Esophagus squamous epithelium (tissue), 5 donors: Measurements from ENCODE around the gene PI3. TPM values are rescaled to one million over a fixed set of nuclear protein-coding genes. Genes with fewer than 3 reads are reported as not detected.
"Not testable (repeated sequence)": the region's sequence is repeated elsewhere in the genome, so short reads cannot be mapped to it uniquely, and the experiment has no call there.

Experiments
- DNase-seq: peaks from one replicate; lab custom pipeline; 2025; lab: John Stamatoyannopoulos, UW
- H3K27ac ChIP-seq, 4 donors: fragments of 200-600 bp; sonication (generic); one replicate each; pipeline ENCODE4 v1.5.1; 2016 to 2019; ENCODE audit warnings: mild to moderate bottlenecking in 1 of 4
- H3K27me3 ChIP-seq, 4 donors: fragments of 200-600 bp; sonication (generic); 1 replicate in 3 of 4; 2 replicates in 1 of 4; pipeline versions ENCODE4 v1.5.1 to v1.6.0; 2017 to 2021; ENCODE audit warnings: antibody characterized with exemption in 1 of 4
- H3K36me3 ChIP-seq, 3 donors: fragments of 200-600 bp; sonication (generic); one replicate each; pipeline ENCODE4 v1.5.1; 2016 to 2019
- H3K4me1 ChIP-seq, 3 donors: fragments of 200-600 bp; sonication (generic); one replicate each; pipeline ENCODE4 v1.5.1; 2017 to 2019
- H3K4me3 ChIP-seq, 4 donors: fragments of 200-600 bp; sonication (generic); 1 replicate in 3 of 4; 2 replicates in 1 of 4; pipeline ENCODE4 v1.5.1; 2016 to 2019; ENCODE audit warnings: mild to moderate bottlenecking in 2 of 4, moderate library complexity in 1 of 4
- H3K9me3 ChIP-seq, 3 donors: fragments of 200-600 bp; sonication (generic); one replicate each; pipeline ENCODE4 v1.5.1; 2016 to 2019
- POLR2A ChIP-seq, 4 donors: fragments of 450-650 bp; IDR thresholded peaks; one replicate each; pipeline ENCODE4 v1.6.1; 2017; ENCODE audit warnings: antibody characterized with exemption in 4 of 4, mild to moderate bottlenecking in 4 of 4, moderate library complexity in 3 of 4
- WGBS, 2 donors: methylation state at CpG; one replicate each; pipeline ENCODE4 v1.1.5; 2018; 5-methylcytosine and 5-hydroxymethylcytosine counted together
- intact Hi-C: fragments of 100-400 bp; cut with DNase I; formaldehyde crosslinking; loops from one replicate; pipeline ENCODE4 v1.15.0; 2022
- total RNA-seq, 4 donors: library from RNA; depleted of rRNA; stranded (reverse); fragments of >200 nt; gene quantifications; one replicate each; pipeline ENCODE4 v1.1.0, GENCODE V29; 2016
- TF ChIP-seq, protein P1 (sequence below), 6 experiments: fragments of 450-650 bp in 4 of 6; fragments of 200-600 bp in 2 of 6; sonication (generic) in 2 of 6; IDR thresholded peaks; one replicate each; pipeline ENCODE4 v1.5.1; 2016 to 2019; ENCODE audit warnings: antibody characterized with exemption in 6 of 6, mild to moderate bottlenecking in 4 of 6, moderate library complexity in 4 of 6
- donor health status: DM: yes; HTN: yes; CAD: no.

Gene PI3
- total RNA-seq, 4 donors from 2014 or later, result 14.1 to 2,947 (median 1,123) TPM

DNA sequence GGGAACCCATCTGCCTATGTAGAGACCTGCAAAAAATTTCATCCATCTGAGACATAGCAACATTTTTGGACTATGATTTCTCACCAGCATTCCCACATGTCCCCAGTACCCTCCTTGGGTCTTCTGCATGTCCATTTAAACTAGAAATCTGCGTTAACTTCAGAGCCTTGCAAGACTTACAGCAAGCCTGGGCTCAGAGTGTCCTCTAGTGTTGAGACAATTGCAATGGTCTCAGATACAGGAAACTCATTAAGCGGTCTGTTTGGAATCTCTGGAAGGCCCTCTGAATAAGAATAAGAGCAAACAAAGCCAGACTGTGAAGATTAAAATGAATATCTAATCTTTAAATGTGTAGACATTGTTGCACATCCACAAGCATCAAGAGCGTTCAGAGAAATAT is 20.5 kb upstream of the PI3 start:
- WGBS, 2 donors, result 51 to 73% methylated on average over 3 of the region's 3 CpGs
- intact Hi-C loops, result no loop called here

DNA sequence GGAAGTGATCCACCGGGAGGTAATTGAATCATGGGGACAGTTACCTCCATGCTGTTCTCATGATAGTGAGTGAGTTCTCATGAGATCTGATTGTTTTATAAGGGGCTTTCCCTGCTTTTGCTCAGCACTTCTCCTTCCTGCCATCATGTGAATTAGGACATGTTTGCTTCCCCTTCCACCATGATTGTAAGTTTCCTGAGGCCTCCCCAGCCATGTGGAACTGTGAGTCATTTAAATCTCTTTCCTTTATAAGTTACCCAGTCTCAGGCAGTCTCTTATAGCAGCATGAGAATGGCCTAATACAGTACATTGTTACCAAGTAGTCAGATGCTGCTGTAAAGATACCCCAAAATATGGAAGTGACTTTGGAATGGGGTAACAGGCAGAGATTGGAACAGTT is 19.9 kb upstream of the PI3 start:
- H3K4me3 ChIP-seq, DNase-seq, H3K9me3 ChIP-seq, H3K27me3 ChIP-seq, H3K27ac ChIP-seq, H3K36me3 ChIP-seq, intact Hi-C loops: not testable (repeated sequence)
- H3K4me1 ChIP-seq, result peaks cover 4 to 21% (median 5%) of the 10 kb centered on the region in 3 donors
- WGBS, 2 donors, result 71 to 100% methylated on average over 1 of the region's 1 CpG

More for the DNA sequence above, 20.5 kb upstream of the PI3 start:
- Histone ChIP-seq H3K27me3 (no peaks in the 10 kb centered on the region), H3K4me3 (no peak overlapping the region), H3K36me3 (no peaks in the 10 kb centered on the region), H3K4me1 (peaks cover 4 to 21% (median 5%) of the 10 kb centered on the region in 3 donors), H3K27ac (no peak overlapping the region), H3K9me3 (peaks cover 0 to 2% (median 0%) of the 10 kb centered on the region in 3 donors)
- no peak for TF ChIP-seq POLR2A (IDR thresholded peaks at IDR 0.05)
- DNase-seq, result no peak

DNA sequence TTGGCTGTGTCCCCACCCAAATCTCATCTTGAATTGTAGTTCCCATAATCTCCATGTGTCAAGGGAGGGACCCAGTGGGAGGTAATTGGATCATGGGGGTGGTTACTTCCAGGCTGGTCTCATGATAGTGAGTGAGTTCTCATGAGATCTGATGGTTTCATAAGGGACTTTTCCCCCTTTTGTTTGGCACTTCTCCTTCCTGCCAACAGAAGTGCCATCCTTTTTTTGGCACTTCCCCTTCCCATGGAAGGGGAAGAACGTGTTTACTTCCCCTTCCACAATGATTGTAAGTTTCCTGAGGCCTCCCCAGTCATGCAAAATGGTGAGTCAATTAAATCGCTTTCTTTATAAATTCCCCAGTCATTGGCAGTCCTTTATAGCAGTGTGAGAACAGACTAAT is 18.0 kb upstream of the PI3 start:
- Histone ChIP-seq H3K4me3 (no peak overlapping the region), H3K27me3 (no peaks in the 10 kb centered on the region), H3K9me3 (peaks cover 0 to 7% (median 0%) of the 10 kb centered on the region in 3 donors), H3K4me1 (peaks cover 4 to 21% (median 5%) of the 10 kb centered on the region in 3 donors), H3K27ac (no peak overlapping the region), H3K36me3 (no peaks in the 10 kb centered on the region)
- DNase-seq, result no peak
- WGBS, 2 donors, result 43 to 46% methylated on average over 2 of the region's 2 CpGs
- TF ChIP-seq, protein P1, sequence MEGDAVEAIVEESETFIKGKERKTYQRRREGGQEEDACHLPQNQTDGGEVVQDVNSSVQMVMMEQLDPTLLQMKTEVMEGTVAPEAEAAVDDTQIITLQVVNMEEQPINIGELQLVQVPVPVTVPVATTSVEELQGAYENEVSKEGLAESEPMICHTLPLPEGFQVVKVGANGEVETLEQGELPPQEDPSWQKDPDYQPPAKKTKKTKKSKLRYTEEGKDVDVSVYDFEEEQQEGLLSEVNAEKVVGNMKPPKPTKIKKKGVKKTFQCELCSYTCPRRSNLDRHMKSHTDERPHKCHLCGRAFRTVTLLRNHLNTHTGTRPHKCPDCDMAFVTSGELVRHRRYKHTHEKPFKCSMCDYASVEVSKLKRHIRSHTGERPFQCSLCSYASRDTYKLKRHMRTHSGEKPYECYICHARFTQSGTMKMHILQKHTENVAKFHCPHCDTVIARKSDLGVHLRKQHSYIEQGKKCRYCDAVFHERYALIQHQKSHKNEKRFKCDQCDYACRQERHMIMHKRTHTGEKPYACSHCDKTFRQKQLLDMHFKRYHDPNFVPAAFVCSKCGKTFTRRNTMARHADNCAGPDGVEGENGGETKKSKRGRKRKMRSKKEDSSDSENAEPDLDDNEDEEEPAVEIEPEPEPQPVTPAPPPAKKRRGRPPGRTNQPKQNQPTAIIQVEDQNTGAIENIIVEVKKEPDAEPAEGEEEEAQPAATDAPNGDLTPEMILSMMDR (IDR thresholded peaks at IDR 0.05), result no peak
- no peak for TF ChIP-seq POLR2A (IDR thresholded peaks at IDR 0.05)
- intact Hi-C loops, result no loop called here

DNA sequence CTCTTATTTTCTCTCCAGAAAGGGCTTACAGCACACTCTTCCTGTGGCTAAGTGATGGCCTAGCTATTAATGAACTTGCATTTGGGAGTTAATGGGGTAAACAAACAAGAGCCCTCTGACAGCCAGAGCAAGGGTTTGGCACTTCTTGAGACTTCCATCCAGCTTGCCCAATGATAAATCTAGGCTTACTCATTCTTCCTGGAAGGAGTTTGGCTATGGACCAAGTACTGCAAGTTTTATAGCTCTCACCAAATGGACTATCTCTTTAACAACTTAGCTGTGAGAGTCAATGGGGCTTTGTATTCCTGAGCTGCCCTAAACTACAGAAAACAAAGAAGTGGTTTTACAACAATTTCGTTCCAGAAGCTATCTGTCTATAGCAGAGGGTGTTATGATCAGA is 16.7 kb upstream of the PI3 start:
- WGBS, 2 donors, result 13 to 38% methylated on average over 1 of the region's 1 CpG
- Histone ChIP-seq H3K4me1 (peaks cover 4 to 23% (median 5%) of the 10 kb centered on the region in 3 donors), H3K4me3 (peak overlapping the region in 1 of 4 donors; percentile 9), H3K27ac (peak overlapping the region in 3 of 4 donors; percentile 9 to 50 (median 24)), H3K36me3 (no peaks in the 10 kb centered on the region), H3K9me3 (peaks cover 0 to 7% (median 0%) of the 10 kb centered on the region in 3 donors), H3K27me3 (peaks cover 0 to 3% (median 0%) of the 10 kb centered on the region in 4 donors)
- intact Hi-C loops, result no loop called here
- TF ChIP-seq, protein P1 (IDR thresholded peaks at IDR 0.05), result no peak
- no peak for TF ChIP-seq POLR2A (IDR thresholded peaks at IDR 0.05)
- DNase-seq, result no peak

DNA sequence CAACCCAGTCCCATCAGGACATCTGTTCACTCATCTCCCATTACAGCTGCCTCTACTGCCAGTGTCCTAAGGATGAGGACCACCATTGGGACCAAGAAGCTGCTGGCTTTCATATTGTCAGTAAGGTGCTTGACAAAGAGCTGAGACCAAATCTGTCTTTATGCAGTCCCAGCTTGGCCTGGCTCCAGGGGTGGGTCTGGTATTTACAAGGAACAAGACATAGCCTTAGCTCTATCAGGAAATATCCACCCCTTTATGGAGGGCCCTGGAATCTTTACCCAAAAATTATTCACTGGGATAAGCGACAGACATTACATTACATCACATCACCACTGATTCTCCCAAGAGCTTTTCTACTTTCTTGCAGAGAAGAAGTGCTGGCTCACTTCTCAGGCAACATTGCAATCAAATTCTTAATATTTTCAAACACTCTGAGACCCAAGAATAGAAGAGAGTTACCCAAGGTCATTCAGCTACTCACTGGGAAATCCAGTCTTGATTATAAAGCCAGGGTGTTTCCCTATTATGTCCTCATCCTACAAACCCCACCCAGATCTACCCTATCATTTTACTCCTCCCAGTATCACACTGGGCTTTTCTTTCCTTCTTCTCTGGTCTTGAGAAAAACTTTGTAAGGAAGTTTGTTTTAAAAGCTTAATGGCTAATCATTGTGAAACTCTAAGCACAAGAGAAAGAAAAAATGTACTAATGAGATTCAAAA is 11.5 kb upstream of the PI3 start:
- H3K36me3 ChIP-seq, result no peaks in the 10 kb centered on the region
- intact Hi-C loops, result no loop called here
- peak overlapping the region in 2 of 4 donors; percentile 32 to 41 for H3K27ac ChIP-seq
- peaks cover 0 to 17% (median 0%) of the 10 kb centered on the region in 3 donors for H3K9me3 ChIP-seq
- H3K4me1 ChIP-seq, result peaks cover 0 to 10% (median 0%) of the 10 kb centered on the region in 3 donors
- peaks cover 0 to 10% (median 0%) of the 10 kb centered on the region in 4 donors for H3K27me3 ChIP-seq
- TF ChIP-seq, protein P1 (IDR thresholded peaks at IDR 0.05), result no peak
- no peak for TF ChIP-seq POLR2A (IDR thresholded peaks at IDR 0.05)
- 50 to 90% methylated on average over 1 of the region's 1 CpG for WGBS, 2 donors
- DNase-seq, result no peak
- H3K4me3 ChIP-seq, result no peak overlapping the region

DNA sequence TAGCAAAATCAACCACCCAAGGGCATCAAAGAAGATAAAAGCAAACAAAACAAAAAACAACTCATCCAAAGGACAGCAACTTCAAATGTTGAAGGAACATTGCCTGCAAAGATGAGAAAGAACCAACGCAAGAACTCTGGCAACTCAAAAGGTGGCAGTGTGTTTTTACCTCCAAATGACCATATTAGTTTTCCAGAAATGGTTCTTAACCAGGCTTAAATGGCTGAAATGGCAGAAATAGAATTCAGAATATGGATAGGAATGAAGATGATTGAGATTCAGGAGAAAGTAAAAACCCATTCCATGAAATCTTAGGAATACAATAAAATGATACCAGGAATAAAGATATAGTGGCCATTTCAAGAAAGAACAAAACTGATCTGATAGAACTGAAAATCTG is 9.8 kb upstream of the PI3 start:
- H3K4me1 ChIP-seq, result peaks cover 0 to 6% (median 0%) of the 10 kb centered on the region in 3 donors
- H3K27me3 ChIP-seq, result peaks cover 0 to 10% (median 0%) of the 10 kb centered on the region in 4 donors
- WGBS, 2 donors, result 78 to 89% methylated on average over 1 of the region's 1 CpG
- no peak overlapping the region for H3K4me3 ChIP-seq
- H3K27ac ChIP-seq, result no peak overlapping the region
- H3K36me3 ChIP-seq, result no peaks in the 10 kb centered on the region
- peaks cover 0 to 10% (median 0%) of the 10 kb centered on the region in 3 donors for H3K9me3 ChIP-seq
- no peak for DNase-seq
- TF ChIP-seq, protein P1 (IDR thresholded peaks at IDR 0.05), result no peak
- no peak for TF ChIP-seq POLR2A (IDR thresholded peaks at IDR 0.05)
- intact Hi-C loops, result no loop called here
